Measurements from ENCODE around the gene RAPGEF1. TPM values are rescaled to one million over a fixed set of nuclear protein-coding genes. Genes with fewer than 3 reads are reported as not detected.

The RAPGEF1 gene
- total RNA-seq, 2 experiments from 2014 or later, result 91.9 to 92.3 TPM

DNA sequence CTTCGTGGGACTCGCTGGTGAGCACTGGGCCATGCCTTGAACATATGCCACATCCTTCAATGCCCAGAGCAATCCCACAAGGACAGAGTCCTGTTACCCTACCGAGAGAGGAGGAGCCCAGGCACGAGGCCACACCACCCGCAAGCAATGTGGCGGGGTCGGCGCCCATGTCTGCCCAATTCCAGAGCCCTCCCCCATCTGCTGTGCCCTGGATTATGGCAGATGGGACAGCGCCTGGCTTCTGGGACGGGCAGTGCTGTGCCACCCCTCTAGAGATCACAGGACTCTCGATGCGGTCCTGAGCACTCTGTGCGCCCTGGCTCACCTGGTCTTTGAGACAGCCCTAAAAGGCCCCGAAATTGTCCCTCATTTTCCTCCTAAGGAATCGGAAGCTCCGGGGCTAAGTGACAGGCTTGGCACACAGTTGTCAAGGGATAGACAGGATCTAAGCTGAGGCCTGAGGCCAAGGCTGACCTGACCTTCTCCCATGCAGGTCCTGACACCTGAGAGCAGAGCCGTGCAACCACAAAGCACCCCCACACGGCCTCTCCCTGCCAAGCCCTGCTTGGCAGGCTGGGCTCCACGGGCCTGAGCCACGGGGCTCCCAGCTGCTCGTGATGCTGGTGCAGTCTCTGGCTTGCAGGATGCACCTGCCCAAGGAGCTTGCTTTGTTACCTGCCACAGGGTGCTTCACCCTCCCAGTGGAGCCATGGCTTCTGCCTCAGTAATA, 145.8 kb downstream of the RAPGEF1 start:
- no peak overlapping the region for H3K27ac Mint-ChIP-seq
- DNase-seq, result no peak
- CTCF ChIA-PET, result interaction anchor here (0.9 to 7.3 kb wide), 2 partner anchors 146 to 451 kb away, joined by 3 to 65 read pairs; partner anchors contain the start of gene RAPGEF1
- no peaks in the 10 kb centered on the region for H3K27me3 Mint-ChIP-seq
- no peak overlapping the region for H3K4me3 Mint-ChIP-seq
- intact Hi-C loops (cut with micrococcal nuclease), result loop anchor here (5.0 kb wide), 3 partner anchors 48 to 92 kb away; partner anchors contain the start of gene POMT1
- POLR2A ChIA-PET, result no interaction called here
- peaks cover 13% of the 10 kb centered on the region for H3K36me3 Mint-ChIP-seq
- peaks cover 22% of the 10 kb centered on the region for H3K4me1 Mint-ChIP-seq (ENCODE audit: low read depth)
- H3K9me3 Mint-ChIP-seq, result no peaks in the 10 kb centered on the region

DNA sequence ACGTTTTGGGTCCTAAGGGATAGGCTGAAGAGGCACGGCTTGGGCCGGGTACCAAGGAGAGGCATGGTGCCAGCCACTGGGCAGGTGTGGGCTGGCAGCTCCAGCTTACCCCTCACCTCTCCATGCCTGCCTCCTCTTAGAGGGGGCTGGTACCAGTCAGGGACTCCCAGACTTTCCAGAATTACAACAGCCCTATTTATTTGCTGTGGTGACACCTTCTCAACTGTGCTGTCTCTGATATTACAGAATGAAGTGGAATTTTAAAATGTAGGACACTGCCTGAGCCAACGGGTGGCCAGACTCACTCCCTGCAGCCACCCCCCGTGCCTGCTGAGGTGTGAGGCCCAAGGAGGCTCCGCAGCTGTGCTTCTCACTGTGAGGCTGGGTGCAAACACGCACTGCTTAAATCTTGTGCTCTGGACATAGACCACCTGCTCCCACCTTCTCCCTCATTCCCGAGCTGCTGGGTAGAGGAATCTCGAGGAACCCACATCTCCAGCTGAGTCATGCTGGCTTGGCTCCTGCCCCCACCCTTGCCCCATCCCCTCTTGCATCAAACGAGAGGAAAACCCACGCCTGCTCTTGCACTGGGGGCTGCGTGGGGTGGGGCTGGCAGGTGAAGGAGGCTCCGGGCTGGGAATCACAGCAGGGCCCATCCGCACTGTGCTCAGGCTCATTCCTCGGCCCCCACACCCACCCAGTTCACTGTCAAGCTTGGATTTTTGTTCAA, 146.6 kb downstream of the RAPGEF1 start:
- POLR2A ChIA-PET, result no interaction called here
- no peaks in the 10 kb centered on the region for H3K27me3 Mint-ChIP-seq
- no peak for DNase-seq
- peaks cover 22% of the 10 kb centered on the region for H3K4me1 Mint-ChIP-seq (ENCODE audit: low read depth)
- no peaks in the 10 kb centered on the region for H3K9me3 Mint-ChIP-seq
- CTCF ChIA-PET, result interaction anchor here (0.9 to 7.3 kb wide), 2 partner anchors 147 to 450 kb away, joined by 3 to 65 read pairs; partner anchors contain the start of gene RAPGEF1
- H3K36me3 Mint-ChIP-seq, result peaks cover 10% of the 10 kb centered on the region
- intact Hi-C loops (cut with micrococcal nuclease), result loop anchor here (5.0 kb wide), 3 partner anchors 49 to 91 kb away; partner anchors contain the start of gene POMT1
- H3K4me3 Mint-ChIP-seq, result no peak overlapping the region
- H3K27ac Mint-ChIP-seq, result no peak overlapping the region

DNA sequence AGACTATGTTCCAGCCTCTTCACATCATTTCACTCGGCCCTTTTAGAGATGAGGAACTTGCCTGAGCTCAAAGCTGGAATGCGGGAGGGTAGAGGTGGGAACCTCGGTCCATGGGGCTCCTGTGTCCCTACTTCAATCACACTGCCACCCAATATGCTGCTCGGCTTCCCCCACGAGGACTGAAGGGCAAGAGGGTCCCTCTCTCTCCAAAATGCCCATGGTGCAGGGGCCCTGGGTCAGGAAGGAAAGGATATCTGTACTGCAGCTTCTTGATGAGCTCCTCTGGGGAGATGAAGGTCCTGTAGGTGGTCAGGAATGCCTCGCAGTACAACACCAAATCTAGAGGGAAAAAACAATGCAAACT, 148.0 kb downstream of the RAPGEF1 start:
- ChIA-PET CTCF (interaction anchor here (0.6 to 7.3 kb wide), 35 partner anchors 8 to 440 kb away, joined by 3 to 65 read pairs (median 6); partner anchors contain the start of gene RAPGEF1), POLR2A (interaction anchor here (0.8 to 1.4 kb wide), 3 partner anchors 86 to 148 kb away, joined by 3 to 4 read pairs (median 3); no protein-coding TSS in a partner anchor)
- H3K4me1 Mint-ChIP-seq (ENCODE audit: low read depth), result peaks cover 27% of the 10 kb centered on the region
- intact Hi-C loops (cut with micrococcal nuclease), result loop anchor here (1.0 to 5.0 kb wide), 4 partner anchors 50 to 148 kb away; partner anchors contain the start of genes POMT1 and RAPGEF1
- peak overlapping the region; percentile 16 for H3K27ac Mint-ChIP-seq
- H3K36me3 Mint-ChIP-seq, result peaks cover 17% of the 10 kb centered on the region
- H3K4me3 Mint-ChIP-seq, result no peak overlapping the region
- no peak for DNase-seq
- no peaks in the 10 kb centered on the region for H3K27me3 Mint-ChIP-seq
- H3K9me3 Mint-ChIP-seq, result no peaks in the 10 kb centered on the region

DNA sequence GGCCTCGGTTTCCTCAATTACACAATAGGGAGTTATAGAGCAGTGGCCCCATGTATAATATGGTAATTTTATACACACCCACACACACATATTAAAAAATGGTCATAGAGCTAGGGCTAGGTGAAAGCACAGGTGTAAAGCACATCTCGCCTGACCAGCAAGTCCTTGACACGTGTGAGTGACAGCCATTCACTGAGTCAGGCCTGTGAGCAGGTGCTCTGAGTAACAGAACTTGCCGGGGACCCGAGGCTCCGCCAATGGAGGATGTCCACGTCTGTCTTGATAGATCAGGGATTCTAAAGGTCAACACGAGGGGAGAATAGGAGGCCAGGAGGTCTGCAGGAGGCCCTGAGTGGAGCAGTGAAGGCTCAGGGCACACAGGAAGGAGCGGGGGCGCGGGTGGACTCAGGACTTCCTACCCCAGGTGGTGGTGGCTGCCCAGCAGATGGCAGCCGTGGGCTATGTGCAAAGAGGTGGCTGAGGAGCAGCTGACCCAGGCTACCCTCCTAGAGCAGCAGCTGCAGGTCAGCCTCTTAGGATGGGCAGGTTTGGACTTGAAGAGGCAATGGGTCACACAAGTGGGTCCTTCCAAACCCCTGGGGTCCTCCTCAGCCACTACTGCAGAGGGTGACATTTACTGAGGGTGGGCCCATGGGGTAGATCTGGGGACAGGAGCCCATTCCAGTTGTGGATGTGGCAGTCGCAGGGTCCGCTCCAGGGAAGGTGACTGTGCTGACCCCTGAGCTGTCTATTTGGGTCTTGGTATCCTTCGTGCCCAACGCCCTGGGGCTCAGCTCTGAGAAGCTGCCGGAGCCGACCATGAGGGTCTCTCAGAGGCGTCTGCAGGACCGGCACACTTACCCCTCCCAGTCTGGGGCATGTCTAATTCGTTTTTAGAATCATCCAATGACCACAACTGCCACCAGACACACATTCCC, 148.7 kb downstream of the RAPGEF1 start:
- Mint-ChIP-seq H3K27me3 (no peaks in the 10 kb centered on the region), H3K4me1 (ENCODE audit: low read depth) (peaks cover 27% of the 10 kb centered on the region), H3K9me3 (no peaks in the 10 kb centered on the region), H3K4me3 (no peak overlapping the region), H3K36me3 (peaks cover 17% of the 10 kb centered on the region), H3K27ac (peak overlapping the region; percentile 72)
- ChIA-PET POLR2A (interaction anchor here (0.8 to 1.4 kb wide), 4 partner anchors 51 to 149 kb away, joined by 3 to 4 read pairs (median 3); no protein-coding TSS in a partner anchor), CTCF (interaction anchor here (0.6 to 7.3 kb wide), 36 partner anchors 9 to 439 kb away, joined by 3 to 65 read pairs (median 6); partner anchors contain the start of gene RAPGEF1)
- intact Hi-C loops (cut with micrococcal nuclease), result loop anchor here (1.0 to 5.0 kb wide), 4 partner anchors 51 to 149 kb away; partner anchors contain the start of genes POMT1 and RAPGEF1
- peak; percentile 87 for DNase-seq

DNA sequence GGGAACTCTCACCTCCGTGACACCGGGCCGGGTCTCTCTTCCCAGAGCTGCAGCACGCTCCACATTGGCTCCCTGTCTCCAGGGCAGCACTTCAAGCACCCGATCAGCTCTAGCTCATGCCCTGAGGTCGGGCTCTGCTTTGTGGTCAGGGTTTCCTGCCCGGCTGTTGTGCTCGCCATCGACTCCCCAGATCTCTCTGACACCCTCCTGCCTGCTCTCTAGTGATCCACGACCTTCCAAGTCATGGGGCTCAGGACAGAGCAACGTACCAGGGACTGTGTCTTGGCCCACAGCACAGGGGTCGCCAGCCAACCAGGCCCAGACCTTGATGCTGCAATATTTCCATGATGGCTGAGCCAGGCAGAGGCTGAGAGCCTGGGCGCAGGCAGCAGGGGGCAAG, 149.4 kb downstream of the RAPGEF1 start:
- Mint-ChIP-seq H3K4me1 (ENCODE audit: low read depth) (peaks cover 34% of the 10 kb centered on the region), H3K36me3 (peaks cover 19% of the 10 kb centered on the region), H3K9me3 (no peaks in the 10 kb centered on the region), H3K27me3 (no peaks in the 10 kb centered on the region), H3K27ac (peak overlapping the region; percentile 72), H3K4me3 (no peak overlapping the region)
- no peak for DNase-seq
- ChIA-PET CTCF (interaction anchor here (1.1 to 7.3 kb wide), 11 partner anchors 22 to 163 kb away, joined by 3 to 65 read pairs (median 9); partner anchors contain the start of gene RAPGEF1), POLR2A (interaction anchor here (1.3 kb wide), 1 partner anchor 52 kb away, joined by 3 read pairs; no protein-coding TSS in a partner anchor)
- intact Hi-C loops (cut with micrococcal nuclease), result loop anchor here (5.0 kb wide), 3 partner anchors 52 to 88 kb away; partner anchors contain the start of gene POMT1

DNA sequence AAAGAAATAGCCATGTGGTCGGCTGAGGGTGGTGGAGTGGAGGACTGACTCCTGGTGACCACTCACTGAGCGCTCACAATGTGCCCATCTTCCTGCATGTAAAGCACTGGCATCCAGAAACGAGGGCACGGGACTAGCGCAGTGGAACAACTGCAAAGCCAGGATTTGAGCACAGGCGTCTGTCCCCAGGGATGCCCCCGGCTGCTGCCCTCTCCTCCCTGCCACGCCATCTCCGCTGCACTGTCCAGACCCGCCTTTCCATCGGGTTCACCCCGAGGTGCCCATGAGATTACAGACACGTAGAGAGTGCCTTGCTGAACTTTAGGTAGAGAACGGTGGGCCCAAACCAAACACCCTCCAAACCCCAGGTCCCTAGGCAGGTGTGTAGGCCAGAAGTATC, 149.9 kb downstream of the RAPGEF1 start:
- no peak overlapping the region for H3K27ac Mint-ChIP-seq

DNA sequence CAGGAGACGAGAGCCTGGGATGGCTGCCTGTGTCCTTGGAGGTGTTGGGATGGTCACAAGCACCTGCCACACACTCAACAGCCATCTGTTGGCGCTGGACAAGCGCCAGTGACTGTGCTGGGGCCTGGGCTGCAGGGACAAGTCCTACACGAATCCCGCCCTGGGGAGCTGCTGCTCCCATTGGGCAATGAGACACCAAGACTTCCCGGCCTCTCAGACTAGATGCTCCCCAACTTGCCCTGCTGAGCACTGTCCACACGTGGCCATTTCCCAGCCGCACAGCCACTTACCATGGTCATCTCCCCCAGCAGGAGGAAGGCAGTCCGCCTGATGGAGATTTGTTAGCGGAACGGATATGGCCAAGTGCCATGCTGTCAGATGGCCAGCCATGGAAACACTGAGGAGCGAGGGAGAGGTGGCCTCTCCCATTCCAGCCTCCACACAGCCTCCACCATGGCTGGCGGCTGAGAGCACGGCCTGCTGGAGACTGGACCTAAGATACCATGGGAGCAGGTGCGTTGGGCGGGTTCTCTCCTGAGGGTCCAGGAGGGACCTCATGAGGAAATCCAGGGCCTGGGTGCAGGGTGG, 150.7 kb downstream of the RAPGEF1 start:
- POLR2A ChIA-PET, result no interaction called here
- intact Hi-C loops (cut with micrococcal nuclease), result no loop called here
- Mint-ChIP-seq H3K4me3 (no peak overlapping the region), H3K9me3 (no peaks in the 10 kb centered on the region), H3K36me3 (peaks cover 25% of the 10 kb centered on the region), H3K4me1 (ENCODE audit: low read depth) (peaks cover 45% of the 10 kb centered on the region), H3K27ac (no peak overlapping the region), H3K27me3 (no peaks in the 10 kb centered on the region)
- no peak for DNase-seq
- CTCF ChIA-PET, result interaction anchor here (7.3 kb wide), 1 partner anchor 151 kb away, joined by 65 read pairs; the partner anchor contains the start of gene RAPGEF1

More for the DNA sequence above, 149.9 kb downstream of the RAPGEF1 start:
- H3K4me3 Mint-ChIP-seq, result no peak overlapping the region
- CTCF ChIA-PET, result interaction anchor here (1.1 to 7.3 kb wide), 6 partner anchors 22 to 154 kb away, joined by 3 to 65 read pairs (median 8); partner anchors contain the start of gene RAPGEF1
- peaks cover 22% of the 10 kb centered on the region for H3K36me3 Mint-ChIP-seq
- intact Hi-C loops (cut with micrococcal nuclease), result loop anchor here (5.0 kb wide), 3 partner anchors 52 to 88 kb away; partner anchors contain the start of gene POMT1
- no peaks in the 10 kb centered on the region for H3K9me3 Mint-ChIP-seq
- POLR2A ChIA-PET, result interaction anchor here (1.3 kb wide), 1 partner anchor 52 kb away, joined by 3 read pairs; no protein-coding TSS in a partner anchor
- no peaks in the 10 kb centered on the region for H3K27me3 Mint-ChIP-seq
- DNase-seq, result no peak
- H3K4me1 Mint-ChIP-seq (ENCODE audit: low read depth), result peaks cover 39% of the 10 kb centered on the region

DNA sequence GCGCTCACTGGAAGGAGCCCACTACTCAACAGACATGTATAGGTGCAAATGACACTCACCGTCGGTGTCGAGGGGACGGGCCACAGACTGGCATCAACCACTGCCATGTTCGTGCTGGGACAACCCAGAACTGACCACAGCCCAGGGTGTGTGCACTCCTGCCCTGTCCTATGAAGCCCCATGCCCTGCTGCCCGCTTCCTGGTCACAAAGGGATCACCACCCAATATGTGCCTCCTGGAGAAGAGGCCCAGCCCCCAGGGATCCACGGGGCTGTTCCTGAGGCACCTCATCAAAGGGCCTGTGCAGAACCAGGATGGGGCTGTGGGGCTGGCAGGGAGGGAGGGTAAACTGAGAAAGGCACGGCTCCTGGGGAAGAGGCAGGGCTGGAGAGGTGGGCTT, 151.5 kb downstream of the RAPGEF1 start:
- ChIA-PET CTCF (interaction anchor here (7.3 kb wide), 1 partner anchor 151 kb away, joined by 65 read pairs; the partner anchor contains the start of gene RAPGEF1), POLR2A (no interaction called here)
- H3K9me3 Mint-ChIP-seq, result no peaks in the 10 kb centered on the region
- DNase-seq, result no peak
- peaks cover 30% of the 10 kb centered on the region for H3K36me3 Mint-ChIP-seq
- H3K4me3 Mint-ChIP-seq, result no peak overlapping the region
- H3K27ac Mint-ChIP-seq, result no peak overlapping the region
- intact Hi-C loops (cut with micrococcal nuclease), result no loop called here
- no peaks in the 10 kb centered on the region for H3K27me3 Mint-ChIP-seq
- H3K4me1 Mint-ChIP-seq (ENCODE audit: low read depth), result peaks cover 45% of the 10 kb centered on the region

DNA sequence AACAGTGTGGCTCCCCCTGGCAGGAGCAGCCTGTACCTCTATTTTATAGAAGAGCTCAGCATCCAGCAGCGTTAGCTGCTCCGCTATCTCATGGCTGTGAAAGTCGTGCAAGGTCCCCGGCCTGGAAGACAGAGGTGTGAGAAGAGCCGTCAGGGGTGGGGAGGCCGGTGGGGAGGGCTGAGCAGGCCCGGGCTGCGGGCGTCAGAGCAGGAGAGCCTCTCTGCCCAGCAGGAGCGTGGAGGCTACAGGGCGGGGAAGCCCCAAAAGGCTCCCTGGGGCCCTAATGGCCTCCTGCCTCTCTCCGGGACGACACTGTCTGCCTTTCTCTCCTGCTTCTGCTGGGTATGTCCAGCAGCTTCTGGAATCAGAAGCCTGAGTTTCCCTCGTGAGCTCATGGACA, 152.0 kb downstream of the RAPGEF1 start:
- CTCF ChIA-PET, result interaction anchor here (7.3 kb wide), 1 partner anchor 152 kb away, joined by 65 read pairs; the partner anchor contains the start of gene RAPGEF1
- no peak for DNase-seq
- Mint-ChIP-seq H3K4me3 (no peak overlapping the region), H3K9me3 (no peaks in the 10 kb centered on the region), H3K27ac (no peak overlapping the region), H3K27me3 (no peaks in the 10 kb centered on the region), H3K36me3 (peaks cover 33% of the 10 kb centered on the region), H3K4me1 (ENCODE audit: low read depth) (peaks cover 45% of the 10 kb centered on the region)
- intact Hi-C loops (cut with micrococcal nuclease), result no loop called here
- POLR2A ChIA-PET, result no interaction called here

DNA sequence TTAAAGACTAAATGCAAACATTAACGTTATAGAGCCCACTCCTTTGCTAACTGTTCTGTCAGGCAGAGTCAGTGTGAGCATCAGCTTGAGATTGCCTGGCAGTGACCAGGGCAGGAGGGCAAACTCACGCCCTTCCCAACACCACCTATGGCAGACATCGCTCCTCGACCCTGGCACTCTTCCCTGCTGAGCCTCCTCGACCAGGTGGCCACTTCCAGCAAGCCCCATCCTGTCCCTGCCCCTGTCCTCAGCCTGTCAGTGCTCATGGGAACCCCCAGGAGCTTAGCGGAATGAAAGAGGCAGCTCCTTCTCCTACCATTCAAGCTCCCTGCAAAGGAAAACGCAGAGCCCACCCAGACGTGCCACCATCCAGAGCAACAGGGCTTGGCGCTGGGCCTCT, 152.5 kb downstream of the RAPGEF1 start:
- Mint-ChIP-seq H3K27ac (peak overlapping the region; percentile 57), H3K9me3 (no peaks in the 10 kb centered on the region), H3K4me3 (no peak overlapping the region), H3K4me1 (ENCODE audit: low read depth) (peaks cover 44% of the 10 kb centered on the region), H3K36me3 (peaks cover 34% of the 10 kb centered on the region), H3K27me3 (no peaks in the 10 kb centered on the region)
- intact Hi-C loops (cut with micrococcal nuclease), result no loop called here
- POLR2A ChIA-PET, result no interaction called here
- CTCF ChIA-PET, result no interaction called here
- no peak for DNase-seq
